ENCODE data around the gene PTGFRN.
A peak's percentile ranks its signal among the peaks of the same experiment; 100 is the strongest.

Gene PTGFRN

GRCh38 chr1:116986421-116987255, 76.9 kb downstream of the PTGFRN start:
- Mint-ChIP-seq H3K9me3 (no peaks in the 10 kb centered on the region), H3K27ac (peak overlapping the region; percentile 18 to 88), H3K4me1 (ENCODE audit: low read depth in 2 of 2) (peaks cover 13 to 16% of the 10 kb centered on the region in 2 donors), H3K27me3 (peaks cover 5 to 26% of the 10 kb centered on the region in 2 donors), H3K4me3 (peak overlapping the region; percentile 69 to 79), H3K36me3 (ENCODE audit: insufficient read depth) (no peaks in the 10 kb centered on the region)
- DNase-seq (no peak), ATAC-seq (replicated peaks) (peak; percentile 26)

- peak; percentile 92 for ATAC-seq (replicated peaks)
- Mint-ChIP-seq H3K36me3 (ENCODE audit: insufficient read depth) (no peaks in the 10 kb centered on the region), H3K4me1 (ENCODE audit: low read depth in 2 of 2) (peaks cover 15 to 19% of the 10 kb centered on the region in 2 donors), H3K27ac (peak overlapping the region; percentile 18 to 88), H3K27me3 (peaks cover 5 to 26% of the 10 kb centered on the region in 2 donors), H3K4me3 (peak overlapping the region; percentile 69 to 79), H3K9me3 (no peaks in the 10 kb centered on the region)
- DNase-seq, result peak; percentile 10 to 30 (median 27)
Observed at GRCh38 chr1:116987256-116987555, 77.5 kb downstream of the PTGFRN start.

- peaks cover 5 to 20% of the 10 kb centered on the region in 2 donors for H3K27me3 Mint-ChIP-seq
- no peak overlapping the region for H3K4me3 Mint-ChIP-seq
- no peaks in the 10 kb centered on the region for H3K36me3 Mint-ChIP-seq (ENCODE audit: insufficient read depth)
- no peaks in the 10 kb centered on the region for H3K9me3 Mint-ChIP-seq
- DNase-seq (no peak), ATAC-seq (replicated peaks) (no peak)
- peak overlapping the region in 1 of 2 donors; percentile 11 for H3K27ac Mint-ChIP-seq
- peaks cover 15 to 19% of the 10 kb centered on the region in 2 donors for H3K4me1 Mint-ChIP-seq (ENCODE audit: low read depth in 2 of 2)
Observed at GRCh38 chr1:116988248-116988647, 78.5 kb downstream of the PTGFRN start.

DNA sequence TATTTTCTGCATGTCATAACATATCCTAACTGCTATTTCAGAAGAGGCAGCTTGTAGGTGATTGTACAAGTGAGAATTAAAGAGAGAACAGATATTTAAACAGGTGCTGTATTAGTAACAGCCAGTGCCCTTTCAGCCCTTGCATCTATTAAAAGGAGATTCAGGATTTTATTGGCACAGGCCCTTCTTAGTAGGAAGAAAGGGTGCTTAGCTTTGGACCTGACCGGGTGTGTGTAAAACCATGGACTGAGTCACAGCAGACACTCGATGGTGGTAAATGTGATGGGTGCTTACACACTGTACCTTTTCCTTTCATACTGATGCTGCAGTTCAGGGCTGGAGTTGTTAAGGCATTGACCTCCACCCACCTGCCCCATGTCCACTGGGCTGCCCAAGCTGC, 79.2 kb downstream of the PTGFRN start:
- DNase-seq (no peak), ATAC-seq (replicated peaks) (no peak)
- no peak overlapping the region for H3K4me3 Mint-ChIP-seq
- peak overlapping the region in 1 of 2 donors; percentile 11 for H3K27ac Mint-ChIP-seq
- H3K9me3 Mint-ChIP-seq, result no peaks in the 10 kb centered on the region
- H3K4me1 Mint-ChIP-seq (ENCODE audit: low read depth in 2 of 2), result peaks cover 15 to 19% of the 10 kb centered on the region in 2 donors
- no peaks in the 10 kb centered on the region for H3K36me3 Mint-ChIP-seq (ENCODE audit: insufficient read depth)
- peaks cover 5 to 20% of the 10 kb centered on the region in 2 donors for H3K27me3 Mint-ChIP-seq

- Mint-ChIP-seq H3K4me1 (ENCODE audit: low read depth in 2 of 2) (peaks cover 15 to 19% of the 10 kb centered on the region in 2 donors), H3K27ac (no peak overlapping the region)
- ATAC-seq (replicated peaks), result no peak
Observed at GRCh38 chr1:116989835-116990234, 80.1 kb downstream of the PTGFRN start.

DNA sequence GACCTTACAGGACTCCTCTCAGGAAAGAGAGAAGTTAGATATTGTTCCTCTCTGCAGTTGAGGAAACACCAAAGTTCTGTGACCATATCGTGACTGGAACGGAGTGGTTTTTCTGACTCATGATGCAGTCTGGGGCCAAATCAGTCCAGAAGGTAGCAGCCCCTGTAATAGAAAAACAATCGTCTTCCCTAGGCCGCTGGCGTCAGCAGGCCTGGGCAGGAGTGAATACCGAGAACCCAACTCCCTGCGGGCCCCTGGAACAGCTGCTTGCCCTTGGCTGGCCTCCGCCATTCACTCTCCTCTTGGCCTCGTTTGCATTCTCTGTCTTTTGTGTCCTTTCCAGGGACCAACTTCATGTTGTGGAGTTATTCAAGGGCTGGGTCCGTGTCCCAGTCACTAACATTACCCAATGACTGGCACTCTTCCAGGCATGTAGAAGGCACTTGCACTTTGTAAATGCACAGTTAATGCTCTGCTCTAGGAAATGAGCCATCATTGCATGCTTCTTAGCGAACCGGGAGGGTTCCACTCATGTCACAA, 81.0 kb downstream of the PTGFRN start:
- Mint-ChIP-seq H3K36me3 (ENCODE audit: insufficient read depth) (no peaks in the 10 kb centered on the region), H3K9me3 (no peaks in the 10 kb centered on the region), H3K27ac (no peak overlapping the region), H3K4me3 (no peak overlapping the region), H3K4me1 (ENCODE audit: low read depth in 2 of 2) (peaks cover 15 to 19% of the 10 kb centered on the region in 2 donors), H3K27me3 (peaks cover 0 to 11% of the 10 kb centered on the region in 2 donors)
- DNase-seq (no peak), ATAC-seq (replicated peaks) (no peak)

More at GRCh38 chr1:116989835-116990234, 80.1 kb downstream of the PTGFRN start:
- Mint-ChIP-seq H3K9me3 (no peaks in the 10 kb centered on the region), H3K36me3 (ENCODE audit: insufficient read depth) (no peaks in the 10 kb centered on the region), H3K27me3 (peaks cover 0 to 13% of the 10 kb centered on the region in 2 donors), H3K4me3 (no peak overlapping the region)
- no peak for DNase-seq

GRCh38 chr1:116991171-116991845, 81.6 kb downstream of the PTGFRN start:
- Mint-ChIP-seq H3K4me1 (ENCODE audit: low read depth in 2 of 2) (peaks cover 15 to 19% of the 10 kb centered on the region in 2 donors), H3K4me3 (peak overlapping the region in 1 of 2 donors; percentile 33), H3K27ac (peak overlapping the region in 1 of 2 donors; percentile 9), H3K27me3 (peaks cover 0 to 11% of the 10 kb centered on the region in 2 donors), H3K9me3 (no peaks in the 10 kb centered on the region), H3K36me3 (ENCODE audit: insufficient read depth) (no peaks in the 10 kb centered on the region)
- no peak for DNase-seq
- ATAC-seq (replicated peaks), result peak; percentile 9

GRCh38 chr1:116991918-116992317, 82.2 kb downstream of the PTGFRN start:
- ATAC-seq (replicated peaks) (no peak), DNase-seq (no peak)
- H3K4me3 Mint-ChIP-seq, result peak overlapping the region in 1 of 2 donors; percentile 33
- H3K27ac Mint-ChIP-seq, result peak overlapping the region in 1 of 2 donors; percentile 9
- no peaks in the 10 kb centered on the region for H3K36me3 Mint-ChIP-seq (ENCODE audit: insufficient read depth)
- peaks cover 10 to 13% of the 10 kb centered on the region in 2 donors for H3K4me1 Mint-ChIP-seq (ENCODE audit: low read depth in 2 of 2)
- H3K27me3 Mint-ChIP-seq, result peaks cover 0 to 7% of the 10 kb centered on the region in 2 donors
- no peaks in the 10 kb centered on the region for H3K9me3 Mint-ChIP-seq

- Mint-ChIP-seq H3K4me3 (no peak overlapping the region), H3K9me3 (no peaks in the 10 kb centered on the region), H3K4me1 (ENCODE audit: low read depth in 2 of 2) (peaks cover 5 to 6% of the 10 kb centered on the region in 2 donors), H3K27me3 (no peaks in the 10 kb centered on the region), H3K36me3 (ENCODE audit: insufficient read depth) (no peaks in the 10 kb centered on the region), H3K27ac (no peak overlapping the region)
- no peak for DNase-seq
- ATAC-seq (replicated peaks), result no peak
Observed at GRCh38 chr1:116993286-116993685, 83.6 kb downstream of the PTGFRN start.

DNA sequence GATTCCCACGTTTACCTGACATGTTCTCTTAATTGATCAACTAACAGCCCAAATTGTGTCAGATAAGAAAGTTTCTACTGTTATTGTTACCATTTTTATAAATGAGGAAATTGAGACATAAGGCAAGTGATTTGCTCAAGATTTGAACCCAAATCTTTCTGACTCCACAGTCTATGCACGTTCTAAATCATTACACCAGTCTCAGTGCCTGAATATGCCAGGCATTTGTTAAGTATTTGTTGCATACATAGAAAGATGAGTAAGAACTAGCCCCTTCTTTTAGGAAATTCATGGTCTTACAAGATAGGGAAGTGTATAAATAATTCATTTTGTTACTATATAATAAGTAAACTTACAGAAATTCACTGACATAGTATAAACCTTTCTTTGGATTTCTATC, 84.7 kb downstream of the PTGFRN start:
- ATAC-seq (replicated peaks) (no peak), DNase-seq (no peak)
- Mint-ChIP-seq H3K36me3 (ENCODE audit: insufficient read depth) (no peaks in the 10 kb centered on the region), H3K27me3 (no peaks in the 10 kb centered on the region), H3K4me3 (no peak overlapping the region), H3K4me1 (ENCODE audit: low read depth in 2 of 2) (peaks cover 5 to 6% of the 10 kb centered on the region in 2 donors), H3K27ac (no peak overlapping the region), H3K9me3 (no peaks in the 10 kb centered on the region)

DNA sequence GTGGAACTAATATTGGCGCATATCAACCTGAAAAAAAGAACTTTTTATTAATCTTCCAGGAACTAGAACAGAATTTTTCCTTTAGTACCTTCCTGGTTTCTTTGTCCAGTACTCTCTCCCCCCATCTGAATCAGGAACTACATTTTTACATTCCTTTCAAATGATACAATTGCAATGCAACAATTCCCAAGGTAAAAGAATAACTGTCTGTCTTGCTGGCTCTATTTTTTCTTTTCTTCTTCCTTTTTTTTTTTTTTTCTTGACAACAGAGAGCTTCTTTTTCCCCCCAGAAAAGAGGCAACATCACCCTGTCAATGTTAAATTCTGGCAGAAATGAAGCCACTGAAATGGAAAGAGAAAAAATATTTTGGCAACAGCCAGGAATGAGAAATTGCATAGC, 87.3 kb downstream of the PTGFRN start:
- Mint-ChIP-seq H3K4me1 (ENCODE audit: low read depth in 2 of 2) (peaks cover 4 to 8% of the 10 kb centered on the region in 2 donors), H3K4me3 (no peak overlapping the region), H3K36me3 (ENCODE audit: insufficient read depth) (no peaks in the 10 kb centered on the region), H3K27ac (no peak overlapping the region), H3K27me3 (no peaks in the 10 kb centered on the region), H3K9me3 (no peaks in the 10 kb centered on the region)
- ATAC-seq (replicated peaks) (no peak), DNase-seq (no peak)

- no peak for DNase-seq
- ATAC-seq (replicated peaks), result no peak
Observed at GRCh38 chr1:116997636-116998035, 87.9 kb downstream of the PTGFRN start.

GRCh38 chr1:116999596-116999995, 89.9 kb downstream of the PTGFRN start:
- Mint-ChIP-seq H3K27ac (no peak overlapping the region), H3K27me3 (no peaks in the 10 kb centered on the region), H3K9me3 (no peaks in the 10 kb centered on the region), H3K4me3 (no peak overlapping the region), H3K4me1 (ENCODE audit: low read depth in 2 of 2) (peaks cover 4 to 21% of the 10 kb centered on the region in 2 donors), H3K36me3 (ENCODE audit: insufficient read depth) (no peaks in the 10 kb centered on the region)
- no peak for ATAC-seq (replicated peaks)
- no peak for DNase-seq

More at GRCh38 chr1:116997636-116998035, 87.9 kb downstream of the PTGFRN start:
- H3K27me3 Mint-ChIP-seq, result no peaks in the 10 kb centered on the region
- no peak overlapping the region for H3K4me3 Mint-ChIP-seq
- H3K9me3 Mint-ChIP-seq, result no peaks in the 10 kb centered on the region
- H3K36me3 Mint-ChIP-seq (ENCODE audit: insufficient read depth), result no peaks in the 10 kb centered on the region
- H3K4me1 Mint-ChIP-seq (ENCODE audit: low read depth in 2 of 2), result peaks cover 4 to 12% of the 10 kb centered on the region in 2 donors
- H3K27ac Mint-ChIP-seq, result no peak overlapping the region
